ENCODE results near the gene RAPH1.

RAPH1 gene

DNA sequence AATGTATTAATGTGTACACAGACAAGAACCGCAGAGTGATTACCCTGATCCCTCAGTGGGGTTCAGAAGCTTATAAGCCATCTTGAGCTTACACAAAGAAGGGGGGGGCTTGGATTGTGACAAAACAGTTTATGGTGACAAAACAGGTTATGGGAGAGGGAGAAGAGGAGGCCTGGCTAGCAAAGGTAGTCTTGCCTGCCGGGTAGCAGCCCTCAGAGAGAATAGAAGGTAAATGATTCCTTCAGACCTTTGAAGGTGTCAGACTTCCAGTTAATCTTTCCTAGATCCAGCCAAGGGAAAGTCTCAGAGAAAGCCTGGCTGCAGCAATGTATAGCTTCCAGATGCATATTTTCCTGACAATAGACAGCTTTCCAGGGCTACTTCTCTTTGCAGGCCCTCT lies 44.6 kb upstream of the RAPH1 start:
- no peak for DNase-seq (ENCODE audit: low read depth)
- TF ChIP-seq, protein P1, sequence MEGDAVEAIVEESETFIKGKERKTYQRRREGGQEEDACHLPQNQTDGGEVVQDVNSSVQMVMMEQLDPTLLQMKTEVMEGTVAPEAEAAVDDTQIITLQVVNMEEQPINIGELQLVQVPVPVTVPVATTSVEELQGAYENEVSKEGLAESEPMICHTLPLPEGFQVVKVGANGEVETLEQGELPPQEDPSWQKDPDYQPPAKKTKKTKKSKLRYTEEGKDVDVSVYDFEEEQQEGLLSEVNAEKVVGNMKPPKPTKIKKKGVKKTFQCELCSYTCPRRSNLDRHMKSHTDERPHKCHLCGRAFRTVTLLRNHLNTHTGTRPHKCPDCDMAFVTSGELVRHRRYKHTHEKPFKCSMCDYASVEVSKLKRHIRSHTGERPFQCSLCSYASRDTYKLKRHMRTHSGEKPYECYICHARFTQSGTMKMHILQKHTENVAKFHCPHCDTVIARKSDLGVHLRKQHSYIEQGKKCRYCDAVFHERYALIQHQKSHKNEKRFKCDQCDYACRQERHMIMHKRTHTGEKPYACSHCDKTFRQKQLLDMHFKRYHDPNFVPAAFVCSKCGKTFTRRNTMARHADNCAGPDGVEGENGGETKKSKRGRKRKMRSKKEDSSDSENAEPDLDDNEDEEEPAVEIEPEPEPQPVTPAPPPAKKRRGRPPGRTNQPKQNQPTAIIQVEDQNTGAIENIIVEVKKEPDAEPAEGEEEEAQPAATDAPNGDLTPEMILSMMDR (conservative IDR thresholded peaks at IDR 0.05; ENCODE audit: low read depth, low read length): no peak
- no peak overlapping the region for H3K4me3 ChIP-seq (ENCODE audit: low read length)

DNA sequence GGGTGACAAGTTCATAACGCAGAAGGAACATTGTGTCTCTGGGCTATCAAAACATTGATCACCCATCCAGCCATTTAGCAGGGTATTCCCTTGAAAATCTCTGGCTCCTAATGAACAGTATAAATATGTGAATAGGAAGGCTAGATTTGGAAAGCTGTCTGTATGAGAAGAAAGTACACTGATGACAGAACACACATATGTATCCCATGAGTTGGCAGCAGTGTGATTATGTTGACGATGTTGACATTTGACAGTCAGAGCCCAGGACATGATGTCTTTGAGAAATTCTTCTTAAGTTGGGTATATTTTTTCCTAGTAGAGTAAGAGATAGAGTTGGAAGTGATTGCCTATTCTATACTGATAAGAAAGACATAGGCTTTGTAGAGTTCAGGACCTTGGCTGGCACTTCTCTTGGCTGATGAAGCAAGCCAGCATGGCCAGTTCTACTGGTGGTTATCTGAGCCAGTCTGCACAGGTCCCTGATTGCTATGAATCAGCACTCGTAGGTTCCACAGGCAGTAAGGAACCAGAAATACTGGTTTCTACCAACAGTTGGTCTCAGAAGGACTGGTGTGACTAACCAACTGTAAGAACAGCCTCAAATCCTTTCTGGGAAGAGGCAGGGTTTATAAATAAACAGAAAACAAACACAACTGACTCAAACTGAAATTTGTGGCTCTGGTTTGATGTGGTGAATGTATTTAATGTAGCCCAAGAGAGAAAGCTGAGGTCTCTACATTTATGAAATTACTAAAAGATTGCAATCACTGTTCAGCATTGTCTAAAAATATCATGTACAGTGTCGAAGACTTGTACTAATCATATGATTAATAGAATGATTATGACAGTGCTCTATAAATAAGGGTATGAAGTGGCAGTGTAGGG lies 43.9 kb upstream of the RAPH1 start:
- no peak for DNase-seq (ENCODE audit: low read depth)
- no peak overlapping the region for H3K4me3 ChIP-seq (ENCODE audit: low read length)
- TF ChIP-seq, protein P1 (conservative IDR thresholded peaks at IDR 0.05; ENCODE audit: low read depth, low read length): no peak

DNA sequence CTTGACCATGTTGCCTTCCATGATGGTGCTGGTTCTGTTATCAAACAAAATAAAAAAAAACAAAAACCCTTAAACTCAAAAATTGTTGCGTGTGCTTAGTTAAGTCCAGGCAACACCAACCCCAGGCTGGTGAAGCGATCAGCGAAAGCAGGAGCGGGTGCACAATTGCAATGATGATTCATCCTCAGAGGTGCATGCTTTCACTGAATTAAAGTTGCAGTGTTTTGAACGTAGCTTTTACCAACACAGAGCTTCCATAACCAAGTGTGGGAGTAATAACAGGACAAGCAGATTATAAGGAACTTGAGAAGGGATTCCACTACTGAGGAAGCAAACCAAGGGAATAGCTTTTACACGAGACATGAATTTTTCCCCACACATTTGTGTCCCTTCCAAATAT lies 39.7 kb upstream of the RAPH1 start:
- TF ChIP-seq, protein P1 (conservative IDR thresholded peaks at IDR 0.05; ENCODE audit: low read depth, low read length): no peak
- no peak overlapping the region for H3K4me3 ChIP-seq (ENCODE audit: low read length)
- no peak for DNase-seq (ENCODE audit: low read depth)

DNA sequence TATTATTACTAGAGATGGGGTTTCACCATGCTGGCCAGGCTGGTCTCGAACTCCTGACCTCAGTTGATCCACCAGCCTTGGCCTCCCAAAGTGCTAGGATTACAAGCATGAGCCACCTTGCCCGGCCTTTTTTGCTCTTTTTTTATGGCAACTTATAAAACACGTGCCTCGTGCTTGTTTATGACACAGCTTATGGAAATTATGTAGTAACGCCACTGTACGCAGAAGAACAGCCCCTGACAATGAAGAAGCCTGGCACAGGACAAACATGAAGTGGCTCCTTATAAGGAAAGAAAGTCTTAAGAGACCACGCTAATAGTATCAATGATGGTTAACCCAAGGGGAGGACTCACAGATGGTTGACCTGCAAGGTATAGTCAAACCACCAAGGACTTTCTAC lies 37.2 kb upstream of the RAPH1 start:
- TF ChIP-seq, protein P1 (conservative IDR thresholded peaks at IDR 0.05; ENCODE audit: low read depth, low read length): no peak
- no peak overlapping the region for H3K4me3 ChIP-seq (ENCODE audit: low read length)
- DNase-seq (ENCODE audit: low read depth): no peak

DNA sequence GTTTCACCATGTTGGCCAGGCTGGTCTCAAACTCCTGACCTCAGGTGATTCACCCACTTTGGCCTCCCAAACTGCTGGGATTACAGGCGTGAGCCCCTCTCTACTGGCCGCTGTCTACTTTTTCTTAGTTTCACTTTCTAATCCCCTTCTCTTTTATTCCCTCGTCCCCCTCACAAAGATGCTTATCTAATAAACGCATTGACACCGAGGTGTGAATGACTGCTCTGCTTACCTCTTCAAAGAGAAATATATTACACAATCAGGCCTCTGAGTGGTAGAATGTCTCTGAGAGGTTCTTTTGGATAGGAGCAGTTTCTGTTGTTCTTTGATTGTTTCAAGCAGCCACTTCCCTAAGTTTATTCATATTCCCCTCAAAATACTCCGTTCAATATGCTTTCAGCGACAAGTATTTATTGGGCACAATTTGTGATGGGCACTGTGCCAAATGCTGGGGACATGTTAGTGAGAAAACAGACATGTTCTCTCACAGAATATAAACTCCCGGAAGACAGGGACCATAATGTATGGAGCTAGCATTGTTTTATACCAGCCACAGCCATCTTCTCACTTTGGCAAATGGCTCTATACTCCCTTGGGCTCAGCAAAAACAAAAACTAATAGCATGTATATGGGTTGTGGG lies 34.7 kb upstream of the RAPH1 start:
- TF ChIP-seq, protein P1 (conservative IDR thresholded peaks at IDR 0.05; ENCODE audit: low read depth, low read length): no peak
- H3K4me3 ChIP-seq (ENCODE audit: low read length): no peak overlapping the region
- no peak for DNase-seq (ENCODE audit: low read depth)

DNA sequence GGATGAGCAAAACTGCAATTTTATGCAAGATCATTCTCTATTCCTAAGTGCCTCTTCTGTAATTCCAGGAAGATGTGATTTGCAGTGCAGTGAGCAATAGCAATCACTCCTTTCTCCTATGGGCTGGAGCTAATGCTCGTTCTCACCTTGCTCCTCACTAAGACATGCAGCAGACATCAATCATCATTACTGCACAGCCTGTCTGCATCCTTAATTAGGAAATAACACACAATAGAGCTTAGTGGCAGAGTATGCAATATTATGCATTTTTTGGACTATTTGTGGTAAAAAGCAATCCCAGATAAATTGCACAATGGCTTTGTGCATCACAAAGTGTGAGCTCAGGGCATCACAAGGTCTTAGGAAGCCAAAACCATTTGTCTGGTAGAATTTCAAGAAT lies 32.6 kb upstream of the RAPH1 start:
- no peak for DNase-seq (ENCODE audit: low read depth)
- TF ChIP-seq, protein P1 (conservative IDR thresholded peaks at IDR 0.05; ENCODE audit: low read depth, low read length): no peak
- H3K4me3 ChIP-seq (ENCODE audit: low read length): no peak overlapping the region

DNA sequence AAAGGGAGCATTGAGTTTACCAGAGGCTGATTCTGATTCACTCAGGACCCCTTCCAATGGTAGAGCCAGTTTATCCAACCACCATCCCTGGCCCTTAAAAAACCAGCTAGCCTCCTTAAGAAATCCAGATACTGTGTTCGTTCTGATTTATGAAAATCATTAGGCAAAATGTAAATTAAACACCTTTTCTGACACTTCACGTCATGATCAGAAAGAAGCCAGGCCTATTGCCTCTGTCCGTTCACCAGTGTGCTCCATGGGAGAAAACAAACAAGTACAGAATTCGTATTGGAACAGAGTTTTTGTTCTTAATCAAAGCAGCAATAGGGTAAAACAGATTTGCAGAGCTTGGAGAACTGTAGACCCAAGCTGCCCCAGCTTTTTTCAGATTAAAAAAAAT lies 31.1 kb upstream of the RAPH1 start:
- TF ChIP-seq, protein P1 (conservative IDR thresholded peaks at IDR 0.05; ENCODE audit: low read depth, low read length): no peak

More for the DNA sequence above, 31.1 kb upstream of the RAPH1 start:
- H3K4me3 ChIP-seq (ENCODE audit: low read length): no peak overlapping the region
- DNase-seq (ENCODE audit: low read depth): no peak
